MM.1S (cell line): ENCODE results near the gene ZSCAN26.
A peak's percentile ranks its signal among the peaks of the same experiment; 100 is the strongest.

Experiments
- DNase-seq: peaks from one replicate; pipeline ENCODE4 v3.0.0-alpha.2; 2015
- H2AFZ ChIP-seq: fragments of 300-600 bp; sonication (generic); 2 replicates; pipeline ENCODE4 v1.6.0; 2016; ENCODE audit warnings: antibody characterized with exemption, low read length
- H3F3A ChIP-seq: fragments of 300-600 bp; sonication (generic); 2 replicates; pipeline ENCODE4 v1.6.1; 2016; ENCODE audit warnings: mild to moderate bottlenecking, antibody characterized with exemption, low read length, moderate library complexity, mixed read lengths; ENCODE audit not compliant: insufficient read depth
- H3K27ac ChIP-seq: fragments of 300-600 bp; sonication (generic); 2 replicates; pipeline ENCODE4 v1.5.1; 2016; ENCODE audit warnings: mild to moderate bottlenecking, low read length
- H3K27me3 ChIP-seq: fragments of 300-600 bp; sonication (generic); replicated peaks from 2 replicates; pipeline ENCODE4 v1.6.0; 2016; ENCODE audit warnings: low read length; ENCODE audit not compliant: insufficient read depth
- H3K36me3 ChIP-seq: fragments of 300-600 bp; sonication (generic); replicated peaks from 2 replicates; pipeline ENCODE4 v1.6.1; 2016; ENCODE audit warnings: mild to moderate bottlenecking, low read length, mixed read lengths; ENCODE audit not compliant: insufficient read depth
- H3K4me1 ChIP-seq: fragments of 300-600 bp; sonication (generic); 2 replicates; pipeline ENCODE4 v1.6.1; 2016; ENCODE audit warnings: low read length, mixed read lengths
- H3K4me2 ChIP-seq: fragments of 300-600 bp; sonication (generic); 2 replicates; pipeline ENCODE4 v1.6.0; 2016; ENCODE audit warnings: low read depth, low read length
- H3K4me3 ChIP-seq: fragments of 300-600 bp; sonication (generic); 2 replicates; pipeline ENCODE4 v1.5.1; 2016; ENCODE audit warnings: low read length, mixed read lengths
- H3K79me2 ChIP-seq: fragments of 300-600 bp; sonication (generic); 2 replicates; pipeline ENCODE4 v1.6.1; 2016; ENCODE audit warnings: mixed run types, low read length, mixed read lengths
- H3K9ac ChIP-seq: fragments of 300-600 bp; sonication (generic); 2 replicates; pipeline ENCODE4 v1.6.1; 2016; ENCODE audit warnings: low read length, mixed read lengths
- H3K9me2 ChIP-seq: fragments of 300-600 bp; sonication (generic); replicated peaks from 2 replicates; pipeline ENCODE4 v1.6.1; 2016; ENCODE audit warnings: mild to moderate bottlenecking, low read length, mixed read lengths; ENCODE audit not compliant: insufficient read depth
- H3K9me3 ChIP-seq: fragments of 300-600 bp; sonication (generic); replicated peaks from 2 replicates; pipeline ENCODE4 v1.6.1; 2016; ENCODE audit warnings: mild to moderate bottlenecking, low read length, mixed read lengths; ENCODE audit not compliant: insufficient read depth
- H4K20me1 ChIP-seq: fragments of 300-600 bp; sonication (generic); 2 replicates; pipeline ENCODE4 v1.6.1; 2016; ENCODE audit warnings: mild to moderate bottlenecking, low read length, moderate library complexity, mixed read lengths; ENCODE audit not compliant: insufficient read depth
- CTCF ChIP-seq: fragments of 300-600 bp; sonication (generic); IDR thresholded peaks from 2 replicates; pipeline ENCODE4 v1.5.1; 2016; ENCODE audit warnings: antibody characterized with exemption, low read length, mixed read lengths
- EZH2 ChIP-seq: fragments of 300-600 bp; sonication (generic); optimal IDR thresholded peaks from 2 replicates; pipeline ENCODE3; 2017; ENCODE audit warnings: low read depth, mild to moderate bottlenecking, antibody characterized with exemption, low read length, mixed read lengths
- EZH2phosphoT487 ChIP-seq: fragments of 300-600 bp; sonication (generic); IDR thresholded peaks from 2 replicates; pipeline ENCODE4 v1.6.1; 2018; ENCODE audit warnings: antibody characterized with exemption, low read length

Gene ZSCAN26

GRCh38 chr6:28280595-28281287 lies 13.8 kb downstream of the ZSCAN26 start:
- Histone ChIP-seq H3K4me3 (peak overlapping the region; percentile 64), H3K9me2 (no peaks in the 10 kb centered on the region), H3K79me2 (no peaks in the 10 kb centered on the region), H3K36me3 (no peaks in the 10 kb centered on the region), H4K20me1 (no peaks in the 10 kb centered on the region), H3K4me1 (no peaks in the 10 kb centered on the region), H3K27ac (no peak overlapping the region), H3F3A (no peaks in the 10 kb centered on the region), H3K9me3 (no peaks in the 10 kb centered on the region), H2AFZ (peak overlapping the region; percentile 72), H3K9ac (peak overlapping the region; percentile 31; the same call in 1 of the 2 replicates), H3K27me3 (no peaks in the 10 kb centered on the region), H3K4me2 (peak overlapping the region; percentile 72)
- TF ChIP-seq EZH2, result no peak
- no peak for TF ChIP-seq CTCF
- TF ChIP-seq EZH2phosphoT487, result no peak
- no peak for DNase-seq

GRCh38 chr6:28281288-28282064 lies 14.5 kb downstream of the ZSCAN26 start, which contains the start of gene PGBD1:
Gene PGBD1, plus strand, starts transcription at chr6:28281572. Its CDS starts 2,242 bp downstream, at chr6:28283814.
- TF ChIP-seq EZH2phosphoT487 (no peak), CTCF (no peak), EZH2 (no peak)
- peak; percentile 64 for DNase-seq
- Histone ChIP-seq H3K9me2 (no peaks in the 10 kb centered on the region), H3K36me3 (no peaks in the 10 kb centered on the region), H3K27me3 (no peaks in the 10 kb centered on the region), H2AFZ (peak within 1 kb of the TSS; percentile 72), H3K79me2 (no peaks in the 10 kb centered on the region), H4K20me1 (no peaks in the 10 kb centered on the region), H3K4me1 (no peaks in the 10 kb centered on the region), H3K4me2 (peak within 1 kb of the TSS; percentile 72), H3K27ac (no peak within 1 kb of the TSS), H3K9me3 (no peaks in the 10 kb centered on the region), H3K4me3 (peak within 1 kb of the TSS; percentile 64), H3K9ac (peak within 1 kb of the TSS; percentile 31; the same call in 1 of the 2 replicates), H3F3A (no peaks in the 10 kb centered on the region)

GRCh38 chr6:28282926-28283325 lies 16.0 kb downstream of the ZSCAN26 start:
- no peak overlapping the region for H2AFZ ChIP-seq
- no peaks in the 10 kb centered on the region for H3F3A ChIP-seq
- H3K4me3 ChIP-seq, result no peak overlapping the region
- no peaks in the 10 kb centered on the region for H3K9me2 ChIP-seq
- no peak overlapping the region for H3K4me2 ChIP-seq
- H3K9ac ChIP-seq, result no peak overlapping the region
- no peaks in the 10 kb centered on the region for H3K9me3 ChIP-seq
- no peaks in the 10 kb centered on the region for H3K4me1 ChIP-seq
- H3K36me3 ChIP-seq, result no peaks in the 10 kb centered on the region
- no peak for TF ChIP-seq EZH2
- no peak for TF ChIP-seq EZH2phosphoT487
- TF ChIP-seq CTCF, result no peak
- no peaks in the 10 kb centered on the region for H3K79me2 ChIP-seq
- no peaks in the 10 kb centered on the region for H4K20me1 ChIP-seq
- no peak for DNase-seq
- no peaks in the 10 kb centered on the region for H3K27me3 ChIP-seq
- H3K27ac ChIP-seq, result no peak overlapping the region
